Limb (tissue), 2 donors: ENCODE data around the gene AGO4.
A peak's percentile ranks its signal among the peaks of the same experiment; 100 is the strongest.
"Not testable (repeated sequence)": the region's sequence is repeated elsewhere in the genome, so short reads cannot be mapped to it uniquely, and the experiment has no call there.

ENCODE experiments used
- DNase-seq, 2 donors: peaks; one replicate each; pipeline ENCODE4 v3.0.0-alpha.2; 2016; ENCODE audit errors: extremely low spot score in 2 of 2

Gene AGO4

DNA sequence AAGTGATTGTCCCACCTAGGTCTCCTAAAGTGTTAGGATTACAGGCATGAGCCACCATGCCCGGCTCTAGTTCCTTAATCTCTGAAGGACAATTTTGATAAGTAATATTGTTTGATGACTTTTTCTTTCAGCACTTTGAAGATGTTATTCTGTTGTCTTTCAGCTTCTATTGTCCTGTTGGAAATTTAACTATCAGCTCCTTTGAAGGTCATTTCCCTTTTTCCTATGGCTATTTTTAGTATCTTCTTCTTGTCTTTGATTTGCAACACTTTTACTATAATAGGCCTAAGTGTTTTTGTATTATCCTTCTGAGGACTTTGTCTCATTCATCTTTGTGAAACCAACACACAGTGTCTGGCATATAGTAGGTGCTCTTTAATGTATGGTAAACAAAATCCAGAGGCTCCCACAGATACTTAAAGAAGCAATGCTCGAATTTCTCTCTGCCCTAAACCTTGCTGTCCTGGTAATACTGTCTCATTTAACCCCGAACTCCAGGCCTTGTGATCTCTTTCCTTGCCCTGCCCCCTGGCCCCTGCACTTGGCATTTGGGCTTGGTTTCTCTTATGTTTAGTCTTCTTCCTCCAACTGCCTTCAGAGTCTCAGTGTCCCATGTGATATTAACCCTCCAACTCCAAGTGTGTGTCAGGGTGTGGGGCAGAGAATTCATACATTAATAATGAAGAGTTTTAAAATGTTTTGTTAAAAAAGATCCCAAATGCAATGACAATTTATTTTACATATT, 56.2 kb downstream of the AGO4 start:
- DNase-seq, result no peak

DNA sequence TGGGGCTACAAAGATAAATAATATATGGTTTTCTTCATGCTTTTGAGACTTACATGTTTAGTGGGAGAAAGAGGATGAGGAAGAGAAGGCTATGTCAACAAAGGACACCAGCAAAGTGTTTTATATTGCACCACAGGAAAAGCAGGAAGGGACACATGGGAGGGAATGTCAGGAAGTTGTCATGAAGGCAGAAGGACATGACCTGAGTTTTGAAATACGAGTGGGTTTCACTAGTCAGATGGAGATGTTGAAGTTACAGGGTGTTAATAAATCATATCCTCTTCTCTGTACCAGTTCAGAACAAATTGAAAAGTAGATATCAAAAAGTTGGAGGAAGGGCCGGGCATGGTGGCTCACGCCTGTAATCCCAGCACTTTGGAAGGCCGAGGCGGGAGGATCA, 57.0 kb downstream of the AGO4 start:
- no peak for DNase-seq

DNA sequence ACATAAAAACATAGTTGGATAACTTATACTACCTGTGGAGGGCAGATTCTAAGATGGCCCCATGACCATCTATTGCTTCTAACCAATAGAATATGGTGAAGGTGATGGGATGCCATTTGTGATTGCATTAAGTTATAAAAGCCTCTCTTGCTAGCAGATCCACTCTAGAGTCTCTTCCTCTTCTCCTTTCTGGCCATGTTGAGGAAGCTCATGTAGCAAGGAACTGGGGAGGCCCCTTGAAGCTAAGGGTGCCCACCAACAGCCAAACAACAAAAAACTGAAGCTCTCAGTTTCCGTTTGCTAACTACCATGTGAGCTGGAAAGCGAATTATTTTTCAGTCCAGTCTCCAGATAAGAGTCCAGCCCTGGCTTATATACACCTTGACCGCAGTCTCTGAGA, 59.2 kb downstream of the AGO4 start:
- DNase-seq, result no peak

DNA sequence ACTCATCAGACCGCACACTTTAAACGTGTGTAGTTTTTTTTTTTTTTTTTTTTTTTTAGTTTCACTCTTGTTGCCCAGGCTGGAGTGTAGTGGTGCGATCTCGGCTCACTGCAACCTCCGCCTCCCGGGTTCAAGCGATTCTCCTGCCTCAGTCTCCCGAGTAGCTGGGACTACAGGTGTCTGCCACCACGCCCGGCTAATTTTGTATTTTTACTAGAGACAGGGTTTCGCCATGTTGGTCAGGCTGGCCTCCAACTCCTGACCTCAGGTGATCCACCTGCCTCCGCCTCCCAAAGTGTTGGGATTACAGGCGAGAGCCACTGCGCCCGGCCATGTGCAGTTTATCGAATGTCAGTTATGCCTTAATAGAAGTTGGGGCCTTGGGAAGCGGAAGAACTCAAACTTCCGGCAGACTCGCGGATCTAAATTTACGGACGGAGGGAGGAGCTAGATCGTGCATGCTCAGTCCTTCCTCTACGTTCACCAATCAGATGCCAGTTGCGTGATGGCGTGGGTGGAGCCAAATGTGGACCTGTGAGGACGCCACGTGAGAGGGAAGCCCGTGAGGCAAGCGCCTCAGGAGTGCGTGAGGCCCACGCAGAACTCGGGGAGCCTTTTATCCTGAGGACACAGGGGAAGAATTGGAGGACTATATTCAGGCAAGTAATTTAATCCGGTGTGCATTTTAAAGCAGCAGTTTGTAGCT, 61.6 kb downstream of the AGO4 start:
- DNase-seq, result not testable (repeated sequence)

DNA sequence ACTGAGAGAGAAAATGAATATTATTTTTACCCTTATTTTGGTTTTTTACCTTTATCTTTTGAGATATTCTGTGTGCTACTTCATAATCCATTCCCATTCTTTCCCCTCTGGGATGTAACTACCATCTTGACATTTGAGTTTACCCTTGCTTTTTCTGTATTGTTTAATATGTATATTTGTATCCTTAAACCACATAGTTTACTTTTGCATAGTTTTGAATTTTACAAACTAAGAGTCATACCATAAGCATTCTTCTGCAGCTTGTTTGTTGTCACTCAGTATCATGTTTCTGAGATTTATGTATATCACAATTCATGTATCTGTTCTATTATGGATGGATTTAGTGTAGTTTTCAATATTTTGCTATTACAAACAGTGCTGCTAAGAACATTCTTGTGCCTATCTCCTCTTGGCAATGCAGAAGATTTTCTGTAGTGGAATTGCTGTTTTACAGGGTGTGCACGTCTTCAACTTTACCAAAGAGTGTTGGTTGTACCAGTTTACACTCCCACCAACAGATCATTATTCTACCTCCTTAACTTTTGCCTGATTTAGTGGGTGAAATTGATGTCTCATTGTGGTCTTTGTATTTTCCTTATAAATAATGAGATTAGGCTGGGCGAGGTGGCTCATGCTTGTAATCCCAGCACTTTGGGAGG, 63.0 kb downstream of the AGO4 start:
- no peak for DNase-seq

DNA sequence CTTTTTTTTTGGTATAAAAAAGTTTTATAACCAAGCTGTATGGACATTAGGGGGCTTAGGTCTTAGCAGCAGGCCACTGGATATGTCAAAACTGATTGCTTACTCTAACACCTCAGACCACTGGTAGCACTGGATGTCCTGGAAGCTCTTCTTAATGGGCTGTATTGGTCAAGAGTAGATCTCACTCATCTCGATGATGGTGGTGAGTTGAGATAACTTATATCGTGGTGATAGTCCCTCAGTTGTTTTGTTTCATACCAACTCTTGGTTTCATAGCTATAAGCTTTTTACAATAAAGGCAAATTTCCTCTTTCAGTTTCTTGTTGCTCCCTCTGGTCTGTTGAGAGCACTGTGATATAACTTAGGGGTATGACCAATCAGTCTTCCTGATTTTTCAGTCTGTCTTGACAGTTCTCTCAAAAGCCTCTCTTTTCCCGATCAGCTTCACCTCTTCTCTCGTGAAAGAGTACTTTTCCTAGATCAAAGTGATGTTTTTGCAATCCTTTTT, 65.5 kb downstream of the AGO4 start:
- DNase-seq, result no peak

DNA sequence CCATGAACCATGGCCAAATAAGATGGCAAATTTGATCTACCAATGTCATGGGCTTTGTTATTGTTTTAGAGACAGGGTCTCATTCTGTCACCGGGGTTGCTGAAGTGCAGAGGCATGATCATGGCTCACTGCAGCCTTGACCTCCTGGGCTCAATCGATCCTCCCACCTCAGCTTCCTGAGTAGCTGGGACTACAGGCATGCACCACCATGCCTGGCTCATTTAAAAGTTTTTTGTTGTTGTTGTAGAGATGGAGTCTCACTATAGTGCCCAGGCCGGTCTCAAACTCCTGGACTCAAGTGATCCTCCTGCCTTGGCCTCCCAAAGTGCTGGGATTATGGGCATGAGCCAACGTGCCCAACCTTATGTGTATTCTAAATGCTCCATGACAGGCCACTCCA, 66.3 kb downstream of the AGO4 start:
- DNase-seq, result not testable (repeated sequence)

DNA sequence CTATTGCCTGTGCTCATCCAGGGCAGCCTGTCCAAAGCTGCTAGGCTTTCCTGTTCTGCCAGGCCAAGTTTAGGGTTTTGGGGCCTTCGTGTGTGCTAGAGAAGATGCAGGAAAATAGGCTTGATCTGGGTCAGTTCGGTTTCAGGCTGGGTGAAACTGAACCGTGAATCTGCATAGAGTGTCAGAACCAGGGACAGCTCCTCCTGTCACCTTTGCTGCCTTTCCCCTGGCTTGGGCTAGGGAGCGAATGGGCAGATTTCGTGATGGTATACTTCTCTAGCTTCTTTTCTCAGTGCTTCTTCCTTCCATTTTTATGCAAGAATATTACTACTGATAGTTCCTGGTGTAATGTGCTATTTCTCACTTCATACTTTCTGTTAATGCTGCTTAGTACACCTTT, 69.2 kb downstream of the AGO4 start:
- no peak for DNase-seq

DNA sequence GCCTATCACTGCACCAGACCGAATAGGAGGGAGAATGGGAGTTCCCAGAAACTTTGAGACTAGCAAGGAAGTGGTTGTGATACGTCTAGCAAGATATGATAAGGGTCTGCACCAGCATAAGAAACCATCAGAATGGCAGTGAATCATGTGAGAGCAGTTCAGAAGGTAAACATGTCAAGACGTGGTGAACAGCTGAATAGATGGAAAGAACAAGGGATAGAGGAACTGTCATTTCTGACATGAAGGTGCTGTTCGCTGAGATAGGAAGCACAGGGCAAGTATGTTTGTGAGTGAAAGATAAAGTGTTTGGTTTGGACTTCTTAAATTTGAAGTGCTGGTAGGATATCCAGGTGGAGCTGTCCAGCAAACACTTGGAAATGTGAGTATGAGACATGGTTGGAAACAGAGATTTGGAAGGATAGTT, 74.0 kb downstream of the AGO4 start:
- DNase-seq, result no peak

DNA sequence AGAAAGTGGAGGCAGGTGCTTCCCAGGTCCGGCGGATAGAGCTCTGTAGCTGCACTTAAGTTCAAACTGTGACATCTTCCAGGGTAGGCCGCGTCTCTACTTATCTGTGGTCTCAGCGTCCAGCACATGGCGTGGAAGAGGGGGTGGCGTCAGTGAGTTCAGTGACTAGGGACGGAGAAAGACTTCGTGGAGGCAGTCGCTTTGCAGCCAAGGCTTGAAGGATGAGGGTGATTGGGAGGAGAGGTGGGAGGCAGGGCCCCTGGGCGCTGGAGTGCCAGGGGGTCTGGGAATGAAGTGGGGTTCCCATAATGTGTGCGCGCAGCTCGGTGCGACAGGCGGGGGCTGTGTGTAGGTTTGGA, 74.7 kb downstream of the AGO4 start:
- no peak for DNase-seq

DNA sequence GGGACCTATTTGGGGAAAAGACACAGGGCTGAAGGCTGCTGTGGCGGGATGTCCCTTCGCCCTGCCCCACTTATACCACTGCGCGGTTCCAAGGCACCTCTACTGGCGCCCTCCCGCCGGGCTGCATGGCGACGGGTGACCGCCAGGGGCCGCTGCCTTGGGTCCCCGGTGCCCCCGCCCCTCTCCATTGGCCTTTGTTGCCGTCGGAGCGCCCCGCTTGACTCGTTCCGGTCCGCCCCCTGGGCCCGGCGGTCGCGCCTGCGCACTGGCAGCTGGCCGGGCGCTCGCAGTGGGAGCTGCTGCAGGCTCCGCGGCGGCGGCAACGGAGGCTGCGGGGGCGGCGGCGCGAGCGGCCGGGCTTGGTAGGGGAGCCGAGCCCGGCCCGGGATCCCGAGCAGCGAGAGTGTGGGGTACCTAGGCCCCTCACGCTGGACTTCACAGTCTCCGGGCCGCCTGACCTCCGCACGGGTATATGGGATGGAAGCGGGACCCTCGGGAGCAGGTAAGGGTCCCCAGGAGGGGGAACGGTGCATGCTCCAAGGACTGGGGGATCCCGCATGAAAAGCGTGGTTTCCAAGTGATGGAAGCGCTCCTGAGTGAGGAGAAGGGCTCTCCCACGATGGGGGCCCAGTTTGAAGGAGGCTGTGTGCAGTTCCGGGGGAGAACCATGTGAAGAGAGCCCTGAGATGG, 75.3 kb downstream of the AGO4 start, which contains the start of gene AGO1:
TSS of gene AGO1 (plus strand) at position 265 of the 690 bp plus-strand sequence. CDS start at position 478, 213 bp downstream.
- peak; percentile 92 to 96 for DNase-seq

DNA sequence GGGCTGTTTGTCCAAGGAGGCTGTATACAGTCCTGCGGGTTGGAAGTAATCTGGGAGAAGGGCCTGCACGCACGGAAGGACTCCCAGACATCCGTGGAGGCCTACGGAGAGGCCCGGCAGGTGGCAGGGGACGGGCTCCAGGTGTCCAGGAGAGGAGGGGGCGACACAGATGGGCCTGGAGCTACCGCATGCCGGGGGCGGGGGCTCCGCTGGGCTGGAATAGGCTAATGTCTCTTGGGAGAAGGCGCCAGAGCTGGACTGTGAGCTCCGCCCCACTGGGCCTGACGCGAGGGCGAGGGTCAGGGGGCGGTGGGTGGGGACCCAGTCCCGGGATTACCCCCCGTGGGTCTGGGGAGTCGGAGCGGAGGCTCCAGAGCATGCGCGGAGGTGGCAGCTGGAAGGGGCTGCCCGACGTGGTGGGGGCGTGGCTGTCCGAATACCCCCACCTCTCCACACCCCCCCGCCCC, 75.9 kb downstream of the AGO4 start:
- peak; percentile 20 to 78 for DNase-seq

DNA sequence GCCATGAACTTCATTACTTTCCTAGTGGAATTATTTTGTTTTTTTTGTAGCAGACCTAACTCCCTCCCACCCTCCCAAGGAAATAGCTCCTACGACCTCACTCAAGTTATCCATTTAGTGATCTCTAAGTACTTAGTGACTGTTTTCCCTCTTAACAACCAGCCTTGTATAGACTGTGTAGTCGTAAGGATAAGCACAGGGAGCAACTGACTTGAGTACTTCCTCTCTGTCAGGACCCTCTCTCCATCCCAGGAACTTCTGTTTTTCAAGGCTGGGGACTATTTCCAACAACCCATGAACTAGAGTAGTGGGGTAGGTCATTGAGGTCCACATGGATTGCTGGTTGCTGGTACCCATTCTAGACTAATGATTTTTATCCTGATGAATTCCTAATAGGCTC, 77.1 kb downstream of the AGO4 start:
- DNase-seq, result no peak

DNA sequence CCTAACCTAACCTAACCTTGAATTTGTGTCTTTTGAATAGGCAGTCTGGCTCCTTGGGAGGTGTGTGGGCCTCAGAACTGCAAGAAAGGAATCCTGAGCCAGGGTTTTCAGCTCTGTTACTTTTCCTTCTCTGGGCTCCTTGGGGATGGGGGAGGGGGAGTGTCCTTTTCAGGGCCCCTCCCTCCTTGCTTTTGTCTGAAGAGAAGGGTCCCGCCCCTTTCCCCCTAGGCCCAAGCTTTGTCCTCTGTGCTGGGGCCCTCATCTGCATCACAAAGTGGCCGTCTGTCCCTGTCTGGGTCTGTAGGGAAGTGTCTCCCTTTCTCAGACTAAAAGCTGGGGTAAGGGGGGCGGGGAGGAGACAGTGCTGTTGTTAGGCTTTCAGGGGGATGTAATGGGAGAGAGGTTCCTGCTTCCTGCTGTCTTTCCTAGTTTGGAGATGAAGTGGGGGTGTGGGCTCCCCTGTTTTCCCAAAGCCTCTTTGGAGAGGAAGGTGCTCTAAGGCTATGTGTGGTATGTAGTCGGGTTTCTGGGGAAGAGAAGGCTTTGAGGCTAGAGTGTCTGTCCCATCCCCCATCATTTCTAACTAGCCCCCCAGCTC, 78.2 kb downstream of the AGO4 start:
- DNase-seq, result peak; percentile 10 to 60

DNA sequence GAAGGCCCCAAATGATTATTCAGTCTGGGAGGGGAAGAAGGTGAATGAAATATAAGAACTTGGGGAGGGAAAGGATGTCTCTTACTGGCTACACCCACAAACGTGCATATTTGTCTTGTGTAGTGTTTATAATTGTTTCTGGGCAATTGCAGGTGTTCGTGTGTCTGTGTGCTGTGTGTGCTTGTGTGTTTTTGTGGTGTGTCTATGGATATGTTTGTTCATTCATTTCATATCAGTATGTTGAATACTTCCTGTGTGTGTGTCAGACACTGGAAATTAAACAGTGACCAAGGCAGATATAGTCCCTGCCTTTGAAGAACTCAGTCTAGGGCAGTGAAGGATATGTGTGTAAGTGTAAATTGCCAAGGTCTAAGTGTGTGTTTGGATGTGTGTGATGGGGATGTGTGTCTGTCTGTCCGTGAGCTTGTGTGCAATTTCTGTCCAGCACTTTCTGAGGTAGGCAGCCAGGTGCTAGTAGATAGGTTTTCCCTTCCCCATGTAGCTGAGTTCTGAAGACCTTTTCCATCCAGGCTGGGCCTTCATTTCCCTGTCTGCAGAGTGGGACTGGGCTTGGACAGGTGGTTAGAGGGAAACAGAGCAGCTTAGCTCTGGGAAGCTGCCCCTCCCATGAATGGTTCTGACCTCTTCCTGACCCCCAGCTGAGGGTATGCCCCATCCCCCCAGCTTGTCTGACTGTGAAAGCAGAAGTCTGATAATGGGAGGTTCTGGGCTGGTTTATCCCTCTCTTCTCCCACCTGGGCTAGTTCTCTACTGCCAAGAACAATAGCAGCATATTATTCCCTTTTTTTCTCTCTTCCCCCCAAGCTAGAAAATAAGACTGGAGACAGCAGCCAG, 79.0 kb downstream of the AGO4 start:
- DNase-seq, result no peak

DNA sequence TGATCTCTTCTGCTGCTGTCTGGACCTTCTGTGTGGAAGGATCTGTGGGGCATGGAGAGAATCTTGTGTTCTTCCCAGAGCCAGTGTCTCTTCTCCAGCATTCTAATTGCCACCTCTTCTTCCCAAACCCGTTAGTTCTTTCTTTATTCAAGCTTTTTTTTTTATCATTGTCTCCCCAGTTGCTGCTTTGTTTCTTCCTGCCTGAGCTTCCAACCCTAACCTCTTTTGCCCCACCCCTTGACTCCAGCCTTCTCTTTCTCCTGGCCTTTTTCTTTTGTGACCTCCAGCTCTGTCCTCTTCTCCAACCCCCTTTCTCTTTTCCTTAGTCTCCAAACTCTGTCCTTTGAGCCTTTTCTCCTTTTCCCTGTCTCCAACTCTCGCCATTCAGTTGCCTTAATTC, 79.7 kb downstream of the AGO4 start:
- no peak for DNase-seq

DNA sequence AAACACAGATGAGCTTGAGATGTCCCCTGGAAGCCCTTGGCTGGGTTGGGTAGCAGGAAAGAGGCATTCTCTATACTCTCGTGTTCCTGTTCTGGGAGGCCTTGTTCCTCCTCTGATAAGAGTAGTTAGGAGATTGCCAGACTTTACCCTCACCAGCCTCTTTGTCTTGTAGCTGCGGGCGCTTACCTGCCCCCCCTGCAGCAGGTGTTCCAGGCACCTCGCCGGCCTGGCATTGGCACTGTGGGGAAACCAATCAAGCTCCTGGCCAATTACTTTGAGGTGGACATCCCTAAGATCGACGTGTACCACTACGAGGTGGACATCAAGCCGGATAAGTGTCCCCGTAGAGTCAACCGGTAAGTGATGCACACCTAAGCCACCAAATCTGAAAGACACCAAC, 80.4 kb downstream of the AGO4 start:
- DNase-seq, result no peak

DNA sequence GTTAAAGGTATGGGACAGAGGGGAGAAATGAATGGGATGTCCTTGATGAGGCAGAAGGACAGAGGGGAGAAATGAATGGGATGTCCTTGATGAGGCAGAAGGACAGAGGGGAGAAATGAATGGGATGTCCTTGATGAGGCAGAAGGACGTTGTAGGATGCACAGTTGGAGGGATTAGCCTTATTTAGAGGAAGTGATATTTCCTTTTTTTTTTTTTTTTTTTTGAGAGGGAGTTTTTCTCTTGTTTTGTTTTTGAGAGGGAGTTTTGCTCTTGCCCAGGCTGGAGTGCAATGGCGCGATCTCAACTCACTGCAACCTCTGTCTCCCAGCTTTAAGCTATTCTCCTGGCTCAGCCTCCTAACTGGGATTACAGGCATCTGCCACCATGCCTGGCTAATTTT, 81.2 kb downstream of the AGO4 start:
- not testable (repeated sequence) for DNase-seq

DNA sequence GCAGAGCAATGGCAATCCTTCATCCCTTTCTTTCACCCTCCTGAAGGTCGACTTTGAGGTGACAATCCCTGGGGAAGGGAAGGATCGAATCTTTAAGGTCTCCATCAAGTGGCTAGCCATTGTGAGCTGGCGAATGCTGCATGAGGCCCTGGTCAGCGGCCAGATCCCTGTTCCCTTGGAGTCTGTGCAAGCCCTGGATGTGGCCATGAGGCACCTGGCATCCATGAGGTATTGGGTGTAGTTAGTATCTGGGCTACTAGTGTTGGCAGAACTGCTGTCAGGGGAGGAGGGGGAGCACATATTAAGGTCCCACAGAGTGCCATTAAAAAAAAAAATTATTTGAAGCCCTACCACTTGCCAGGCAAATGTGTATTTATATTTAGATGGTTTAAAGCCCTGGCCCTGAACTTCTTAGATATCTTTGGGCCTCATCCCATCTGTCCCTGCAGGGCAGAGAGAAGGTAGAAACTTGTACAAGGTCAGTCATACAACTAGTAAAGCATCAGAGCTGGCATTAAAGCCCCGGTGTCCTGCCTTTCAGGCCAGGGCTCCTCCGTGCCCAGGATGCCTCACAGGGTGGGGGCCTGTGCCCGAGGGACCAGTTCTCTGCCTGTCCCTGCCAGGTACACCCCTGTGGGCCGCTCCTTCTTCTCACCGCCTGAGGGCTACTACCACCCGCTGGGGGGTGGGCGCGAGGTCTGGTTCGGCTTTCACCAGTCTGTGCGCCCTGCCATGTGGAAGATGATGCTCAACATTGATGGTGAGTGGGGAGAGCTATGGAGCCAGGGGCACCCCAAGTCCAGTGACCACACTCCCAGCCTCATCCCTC, 85.4 kb downstream of the AGO4 start:
- no peak for DNase-seq
